ENCODE data around the gene TIGIT.

TIGIT gene

DNA sequence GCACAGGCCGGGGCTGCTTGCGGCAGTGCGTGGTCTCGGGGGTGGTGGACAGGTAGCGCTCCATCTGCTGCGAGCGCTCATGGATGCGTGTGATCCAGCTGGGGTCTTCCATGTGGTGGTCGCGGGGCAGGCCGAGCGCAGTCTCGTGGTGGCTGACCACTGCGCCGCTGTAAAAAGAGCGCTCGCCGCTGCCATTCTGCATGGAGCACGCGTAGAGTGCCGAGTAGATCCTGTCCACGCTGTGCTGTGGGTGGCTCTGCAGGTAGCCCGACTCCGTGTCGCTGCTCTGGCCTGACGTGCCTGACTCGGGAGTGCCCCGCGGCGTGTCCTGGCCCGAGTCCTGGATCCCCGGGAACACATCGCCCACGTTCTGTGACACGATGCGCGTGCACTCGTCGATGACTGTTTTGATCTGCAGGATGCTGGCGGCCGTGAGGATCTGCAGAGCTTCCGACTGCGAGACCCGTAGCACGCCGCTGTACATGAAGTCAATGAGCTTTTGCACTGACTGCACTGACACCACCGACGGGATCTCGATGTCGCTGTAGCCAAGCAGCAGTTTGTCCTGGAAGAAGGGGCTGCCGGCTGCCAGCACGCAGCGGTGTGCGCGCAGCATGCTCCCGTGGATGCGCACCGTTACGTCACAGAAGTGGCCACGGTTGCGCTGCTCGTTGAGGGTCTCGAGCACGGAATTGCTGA lies 57.4 kb downstream of the TIGIT start:
- DNase-seq: no peak
- TF ChIP-seq POLR2A (IDR thresholded peaks at IDR 0.05; ENCODE audit: low read length): no peak
- TF ChIP-seq GATA1 (IDR thresholded peaks at IDR 0.05; ENCODE audit: low read depth, low read length): no peak

DNA sequence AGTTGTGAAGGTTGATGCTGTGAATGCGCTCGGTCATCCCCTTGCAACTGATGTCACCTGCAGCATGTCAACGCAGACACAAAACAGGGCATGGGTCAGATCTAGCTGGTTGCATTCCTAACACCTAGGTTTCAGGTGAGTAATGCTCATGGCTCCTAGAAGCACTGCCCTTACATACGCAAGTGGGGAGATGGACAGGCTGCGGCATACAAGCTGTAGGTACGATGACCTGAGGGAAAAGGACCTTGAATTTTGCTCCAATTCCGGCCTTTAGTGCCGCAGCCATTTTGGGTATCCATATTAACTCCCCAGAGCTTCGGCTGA lies 58.0 kb downstream of the TIGIT start:
- no peak for DNase-seq
- no peak for TF ChIP-seq POLR2A (IDR thresholded peaks at IDR 0.05; ENCODE audit: low read length)
- no peak for TF ChIP-seq GATA1 (IDR thresholded peaks at IDR 0.05; ENCODE audit: low read depth, low read length)

DNA sequence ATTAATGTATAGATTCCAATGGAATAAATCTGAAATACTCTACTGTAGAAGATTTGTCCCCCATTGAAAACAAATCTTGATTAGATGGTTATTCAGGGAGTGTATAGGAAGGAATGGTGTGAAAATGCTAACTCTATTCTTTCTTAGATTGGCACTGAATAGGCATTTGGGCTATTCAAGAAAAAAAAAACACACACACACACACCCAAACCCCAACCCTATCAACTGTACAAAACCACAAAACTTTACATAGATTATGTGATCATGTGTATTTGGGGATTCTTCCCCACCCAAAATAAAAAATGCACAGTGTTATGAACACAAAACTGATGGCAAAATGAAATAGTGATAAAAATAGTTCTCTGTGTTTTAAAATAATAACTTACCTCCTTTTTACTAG lies 61.8 kb downstream of the TIGIT start:
- no peak for DNase-seq

DNA sequence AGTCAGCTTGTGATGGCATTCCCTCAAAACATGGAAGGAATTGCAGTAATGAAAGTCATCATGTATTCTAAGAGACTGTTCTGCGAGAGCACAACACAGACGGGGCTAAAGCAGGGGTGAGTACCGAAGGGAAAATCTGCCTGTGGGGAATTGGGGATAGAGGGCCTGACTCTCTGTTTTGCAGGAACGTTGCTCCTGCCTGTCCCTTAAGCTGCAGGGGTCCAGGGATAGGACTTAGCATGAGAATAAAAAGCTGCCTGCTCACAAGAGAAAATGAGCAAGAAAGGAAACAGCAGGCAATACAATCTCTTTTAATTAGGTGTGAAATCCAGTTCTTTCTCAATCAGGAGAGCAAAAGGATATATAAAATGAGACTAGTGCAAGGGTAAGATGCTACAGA lies 62.2 kb downstream of the TIGIT start:
- no peak for DNase-seq
- no peak for TF ChIP-seq GATA1 (IDR thresholded peaks at IDR 0.05; ENCODE audit: low read depth, low read length)
- TF ChIP-seq POLR2A (IDR thresholded peaks at IDR 0.05; ENCODE audit: low read length): no peak

More for the DNA sequence above, 61.8 kb downstream of the TIGIT start:
- no peak for TF ChIP-seq POLR2A (IDR thresholded peaks at IDR 0.05; ENCODE audit: low read length)
- no peak for TF ChIP-seq GATA1 (IDR thresholded peaks at IDR 0.05; ENCODE audit: low read depth, low read length)

DNA sequence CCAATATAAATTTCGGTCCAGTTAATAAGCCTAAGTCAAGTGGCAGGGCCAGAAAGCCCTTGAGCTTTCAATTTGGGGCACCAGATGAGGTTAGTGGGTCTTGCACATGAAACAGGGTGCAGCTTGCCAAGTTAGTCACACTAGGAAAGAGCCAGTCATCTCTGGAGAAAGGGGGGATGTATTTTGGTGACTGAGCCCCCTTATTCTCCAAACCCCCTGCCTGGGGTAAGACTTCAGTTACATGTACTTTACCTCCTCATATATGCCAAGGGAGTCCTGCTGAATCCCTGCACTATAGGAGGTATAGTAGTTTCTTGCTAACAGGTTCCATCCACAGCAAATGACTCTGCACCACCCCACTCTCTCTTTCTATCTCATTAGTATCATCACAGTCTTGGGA lies 62.7 kb downstream of the TIGIT start:
- DNase-seq: no peak
- no peak for TF ChIP-seq POLR2A (IDR thresholded peaks at IDR 0.05; ENCODE audit: low read length)
- TF ChIP-seq GATA1 (IDR thresholded peaks at IDR 0.05; ENCODE audit: low read depth, low read length): no peak

Measured in erythroblast (primary cell).